GM12878 (cell line): ENCODE measurements around the gene CTNNA2. TPM values are rescaled to one million over a fixed set of nuclear protein-coding genes. Genes with fewer than 3 reads are reported as not detected.

ENCODE experiments used
- ATAC-seq: fragments of 200-7000 bp; cut with Tn5 transposase; 3 replicates; pipeline ENCODE4 v1.9.1; 2020; ENCODE audit warnings: mild to moderate bottlenecking, moderate library complexity
- BruUV-seq: library from RNA; stranded (reverse); fragments of 400-500 nt; replicated peaks from 2 replicates; lab custom pipeline; 2021; lab: Mats Ljungman, UMichigan
- CTCF ChIA-PET: fragments of 300-600 bp; sonication (Branson Sonifier 250); formaldehyde crosslinking; extraction: SDS; loops from one replicate; lab custom pipeline; 2021; ENCODE audit warnings: inconsistent platforms; lab: Yijun Ruan, JAX
- POLR2A ChIA-PET: fragments of 350-600 bp; formaldehyde crosslinking; extraction: SDS; loops from one replicate; lab custom pipeline; 2021; ENCODE audit warnings: inconsistent platforms; lab: Charles Lee
- RAD21 ChIA-PET: fragments of 300-600 bp; sonication (Branson Sonifier 250); formaldehyde crosslinking; loops from one replicate; lab custom pipeline; 2023; ENCODE audit warnings: antibody characterized with exemption; ENCODE audit not compliant: unreplicated experiment; lab: Charles Lee
- SMC1A ChIA-PET: fragments of 300-600 bp; sonication (Branson Sonifier 250); formaldehyde crosslinking; loops from one replicate; lab custom pipeline; 2023; ENCODE audit not compliant: unreplicated experiment, uncharacterized antibody; lab: Charles Lee
- DNase-seq: peaks from one replicate; pipeline ENCODE4 v3.0.0-alpha.2; 2011; ENCODE audit warnings: low read depth, low spot score
- FAIRE-seq: peaks from 3 replicates; lab custom pipeline; 2011; peaks lifted over from hg19 to GRCh38; lab: Jason Lieb, UNC
- H2AFZ ChIP-seq: 2 replicates; pipeline ENCODE4 v1.6.0; 2011; ENCODE audit warnings: low read depth, low read length, control low read depth; ENCODE audit not compliant: control insufficient read depth
- H3K27ac ChIP-seq: 2 replicates; pipeline ENCODE4 v1.5.1; 2011; ENCODE audit warnings: control low read depth; ENCODE audit not compliant: control insufficient read depth, insufficient read depth
- H3K27me3 ChIP-seq, 2 experiments: replicated peaks in 1 of 2; 2 replicates each; pipeline versions ENCODE4 v1.6.0 to v1.6.1; 2011; ENCODE audit warnings: low read length in 1 of 2; ENCODE audit not compliant: control insufficient read depth in 2 of 2, insufficient read depth in 2 of 2
- H3K36me3 ChIP-seq, 2 experiments: 2 replicates each; pipeline ENCODE4 v1.5.1; 2011; ENCODE audit warnings: low read length in 1 of 2; ENCODE audit not compliant: control insufficient read depth in 2 of 2, insufficient read depth in 2 of 2
- H3K4me1 ChIP-seq: 2 replicates; pipeline ENCODE4 v1.6.1; 2011; ENCODE audit warnings: mild to moderate bottlenecking, low read length, moderate library complexity, mixed read lengths; ENCODE audit not compliant: control insufficient read depth, insufficient read depth
- H3K4me2 ChIP-seq: 2 replicates; pipeline ENCODE4 v1.6.0; 2011; ENCODE audit warnings: control low read depth; ENCODE audit not compliant: control insufficient read depth, insufficient read depth
- H3K4me3 ChIP-seq: fragments of 200-600 bp; sonication (generic); 2 replicates; pipeline ENCODE4 v1.5.1; 2016
- H3K79me2 ChIP-seq: 2 replicates; pipeline ENCODE4 v1.6.0; 2011; ENCODE audit warnings: low read length; ENCODE audit not compliant: control insufficient read depth, insufficient read depth
- H3K9ac ChIP-seq: 2 replicates; pipeline ENCODE4 v1.8.0; 2011; ENCODE audit warnings: low read length, control low read depth, mixed read lengths; ENCODE audit not compliant: control insufficient read depth, insufficient read depth
- H3K9me3 ChIP-seq: replicated peaks from 3 replicates; pipeline ENCODE4 v1.5.1; 2011; ENCODE audit warnings: mild to moderate bottlenecking, low read length; ENCODE audit not compliant: control insufficient read depth, insufficient read depth
- H4K20me1 ChIP-seq: 2 replicates; pipeline ENCODE4 v1.6.0; 2011; ENCODE audit not compliant: control insufficient read depth, insufficient read depth
- BACH1 ChIP-seq: fragments of 450-650 bp; IDR thresholded peaks from 2 replicates; pipeline ENCODE4 v1.6.1; 2017; ENCODE audit warnings: mild to moderate bottlenecking, borderline replicate concordance
- BHLHE40 ChIP-seq, 2 experiments: fragments of 450-650 bp in 1 of 2; IDR thresholded peaks; 2 replicates each; pipeline ENCODE4 v1.6.1; 2011 to 2017; ENCODE audit warnings: low read depth in 2 of 2, borderline replicate concordance in 1 of 2, improper control_type of control experiment in 1 of 2, low read length in 1 of 2, mild to moderate bottlenecking in 1 of 2
- CBFB ChIP-seq: IDR thresholded peaks from 2 replicates; pipeline ENCODE4 v1.6.1; 2016; ENCODE audit warnings: antibody characterized with exemption, low read depth
- CHD1 ChIP-seq: IDR thresholded peaks from 2 replicates; pipeline ENCODE4 v1.6.1; 2012; ENCODE audit warnings: low read depth, low read length, improper control_type of control experiment
- DPF2 ChIP-seq: fragments of 450-650 bp; IDR thresholded peaks from 2 replicates; pipeline ENCODE4 v1.6.1; 2017; ENCODE audit warnings: mild to moderate bottlenecking
- HCFC1 ChIP-seq: fragments of 150-350 bp; IDR thresholded peaks from 2 replicates; pipeline ENCODE4 v1.6.1; 2014; ENCODE audit warnings: low read length
- IKZF2 ChIP-seq, 2 experiments: fragments of 450-650 bp; IDR thresholded peaks; 2 replicates each; pipeline ENCODE4 v1.6.1; 2017; ENCODE audit warnings: mild to moderate bottlenecking in 2 of 2, moderate library complexity in 2 of 2
- MAX ChIP-seq: IDR thresholded peaks from 2 replicates; pipeline ENCODE4 v1.6.1; 2012; ENCODE audit warnings: low read depth, low read length, improper control_type of control experiment
- RB1 ChIP-seq: fragments of 450-650 bp; formaldehyde crosslinking; IDR thresholded peaks from 2 replicates; pipeline ENCODE4 v1.6.1; 2017; ENCODE audit warnings: mild to moderate bottlenecking, borderline replicate concordance
- RELA ChIP-seq: fragments of 450-650 bp; IDR thresholded peaks from 2 replicates; pipeline ENCODE4 v1.8.0; 2014; ENCODE audit warnings: borderline replicate concordance; ENCODE audit not compliant: partially characterized antibody
- SMARCA5 ChIP-seq: fragments of 450-650 bp; IDR thresholded peaks from 2 replicates; pipeline ENCODE4 v1.6.1; 2017; ENCODE audit warnings: mild to moderate bottlenecking
- SREBF1 ChIP-seq: IDR thresholded peaks from 2 replicates; pipeline ENCODE4 v1.6.1; 2012; ENCODE audit warnings: mild to moderate bottlenecking, low read length
- USF2 ChIP-seq: IDR thresholded peaks from 2 replicates; pipeline ENCODE4 v1.6.1; 2011; ENCODE audit warnings: low read depth, low read length, improper control_type of control experiment, borderline replicate concordance
- YY1 ChIP-seq: IDR thresholded peaks from 2 replicates; pipeline ENCODE4 v1.6.1; 2011; ENCODE audit warnings: low read depth, mild to moderate bottlenecking, low read length
- WGBS: methylation state at CpG from one replicate; pipeline ENCODE4 v1.1.6; 2016; ENCODE audit warnings: low lambda C conversion rate; ENCODE audit not compliant: insufficient replicate concordance, insufficient coverage; ENCODE audit errors: missing lambda C conversion rate; 5-methylcytosine and 5-hydroxymethylcytosine counted together
- in situ Hi-C: fragments of 300-500 bp; cut with MboI; formaldehyde crosslinking; loops from 9 replicates; pipeline ENCODE4 v1.14.3; 2018; ENCODE audit warnings: mixed read lengths
- intact Hi-C: fragments of 100-400 bp; cut with micrococcal nuclease; formaldehyde crosslinking; loops from one replicate; pipeline ENCODE4 v1.14.2; 2022; ENCODE audit not compliant: unreplicated experiment
- polyA plus RNA-seq, 11 experiments: library from polyadenylated mRNA; depleted of rRNA in 4 of 11; unstranded in 6 of 11; stranded (reverse) in 5 of 11; fragments of >200 nt; fragmentation: Nextera tagmentation in 4 of 11; fragmentation: Illumina TruSeq in 1 of 11; extraction: Ambion mirVana in 4 of 11; extraction: Trizol in 1 of 11; gene quantifications; 1 replicate in 1 of 11; 2 replicates in 10 of 11; pipeline versions ENCODE4 v1.2.1 to v1.2.3, GENCODE V29; 2011 to 2016; ENCODE audit warnings: inconsistent platforms in 2 of 11, missing spikeins in 2 of 11, low read depth in 1 of 11
- total RNA-seq, 4 experiments: library from RNA; depleted of rRNA in 3 of 4; stranded (reverse); fragments of >200 nt in 3 of 4; fragmentation: Illumina TruSeq in 1 of 4; extraction: Trizol in 1 of 4; gene quantifications; 2 replicates each; pipeline versions ENCODE4 v1.2.1 to v1.2.3, GENCODE V29; 2013 to 2021
- TF ChIP-seq, protein P1 (sequence below): IDR thresholded peaks from 2 replicates; pipeline ENCODE4 v1.6.1; 2012; ENCODE audit warnings: low read depth, low read length, improper control_type of control experiment

The CTNNA2 gene
- total and polyA plus RNA-seq, 10 of the 15 experiments (the other 5 are each of a cell fraction or from before 2014, with no cell fraction given) = 2.4 to 36.2 (median 6.6) TPM

GRCh38 chr2:80351231-80351630 is 838.4 kb downstream of the CTNNA2 start:
- SMC1A ChIA-PET = interaction anchor here (0.9 to 1.6 kb wide), 9 partner anchors 12 to 146 kb away, joined by 3 to 6 read pairs (median 3); no protein-coding TSS in a partner anchor
- Histone ChIP-seq H3K9me3 (no peaks in the 10 kb centered on the region), H3K79me2 (no peaks in the 10 kb centered on the region), H3K27ac (no peak overlapping the region), H4K20me1 (no peaks in the 10 kb centered on the region), H3K27me3 (no peaks in the 10 kb centered on the region), H3K4me1 (no peaks in the 10 kb centered on the region), H3K9ac (no peak overlapping the region), H3K4me2 (no peak overlapping the region), H3K36me3 (no peaks in the 10 kb centered on the region), H2AFZ (no peak overlapping the region), H3K4me3 (no peak overlapping the region)
- FAIRE-seq (no peak), ATAC-seq (no peak; the same call in 1 of the 3 replicates), DNase-seq (no peak)
- POLR2A ChIA-PET = interaction anchor here (0.9 kb wide), 1 partner anchor 147 kb away, joined by 3 read pairs; no protein-coding TSS in a partner anchor
- TF ChIP-seq CHD1 = no peak
- no peak for TF ChIP-seq RB1
- TF ChIP-seq MAX = no peak
- TF ChIP-seq SMARCA5 = no peak
- TF ChIP-seq, protein P1, sequence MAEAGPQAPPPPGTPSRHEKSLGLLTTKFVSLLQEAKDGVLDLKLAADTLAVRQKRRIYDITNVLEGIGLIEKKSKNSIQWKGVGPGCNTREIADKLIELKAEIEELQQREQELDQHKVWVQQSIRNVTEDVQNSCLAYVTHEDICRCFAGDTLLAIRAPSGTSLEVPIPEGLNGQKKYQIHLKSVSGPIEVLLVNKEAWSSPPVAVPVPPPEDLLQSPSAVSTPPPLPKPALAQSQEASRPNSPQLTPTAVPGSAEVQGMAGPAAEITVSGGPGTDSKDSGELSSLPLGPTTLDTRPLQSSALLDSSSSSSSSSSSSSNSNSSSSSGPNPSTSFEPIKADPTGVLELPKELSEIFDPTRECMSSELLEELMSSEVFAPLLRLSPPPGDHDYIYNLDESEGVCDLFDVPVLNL = no peak
- no peak for TF ChIP-seq HCFC1
- in situ Hi-C loops (no loop called here), intact Hi-C loops (no loop called here)
- RAD21 ChIA-PET = no interaction called here
- BruUV-seq = no TSS peak
- WGBS = 52% methylated on average over 3 of the region's 3 CpGs
- CTCF ChIA-PET = interaction anchor here (1.6 to 1.7 kb wide), 2 partner anchors 12 to 25 kb away, joined by 5 read pairs; no protein-coding TSS in a partner anchor

GRCh38 chr2:80354858-80355257 is 842.0 kb downstream of the CTNNA2 start:
- RAD21 ChIA-PET = no interaction called here
- CTCF ChIA-PET = no interaction called here
- H3K9me3 ChIP-seq = no peaks in the 10 kb centered on the region
- H3K36me3 ChIP-seq = no peaks in the 10 kb centered on the region
- SMC1A ChIA-PET = interaction anchor here (0.7 to 2.2 kb wide), 2 partner anchors 10 kb away, joined by 3 to 9 read pairs; no protein-coding TSS in a partner anchor
- intact Hi-C loops (no loop called here), in situ Hi-C loops (no loop called here)
- POLR2A ChIA-PET = no interaction called here
- no peaks in the 10 kb centered on the region for H4K20me1 ChIP-seq
- no peaks in the 10 kb centered on the region for H3K79me2 ChIP-seq
- no peaks in the 10 kb centered on the region for H3K27me3 ChIP-seq
- DNase-seq (no peak), FAIRE-seq (no peak), ATAC-seq (peak; percentile 78)
- TF ChIP-seq CBFB (no peak), RELA (no peak), DPF2 (0 out of 2 replicates have a peak, but pooled peaks have one; percentile 17), SREBF1 (no peak), IKZF2 (IDR thresholded peaks at IDR 0.05) (peak in 1 of 2 experiments; percentile 32; a peak in 2 of 4 replicates), USF2 (no peak), BACH1 (no peak), BHLHE40 (IDR thresholded peaks at IDR 0.05; ENCODE audit: borderline replicate concordance in 1 of 2, low read depth in 2 of 2, low read length in 1 of 2) (peak in 1 of 2 experiments; percentile 67; a peak in 2 of 4 replicates), YY1 (no peak)
- no peak overlapping the region; the same call in 1 of the 2 replicates for H2AFZ ChIP-seq
- BruUV-seq = no TSS peak
- H3K4me3 ChIP-seq = no peak overlapping the region
- 5% methylated on average over 1 of the region's 1 CpG for WGBS
- no peak overlapping the region for H3K27ac ChIP-seq
- H3K4me1 ChIP-seq = no peaks in the 10 kb centered on the region
- H3K4me2 ChIP-seq = no peak overlapping the region
- H3K9ac ChIP-seq = no peak overlapping the region
